Neural progenitor cell (in vitro differentiated cells): ENCODE data around the gene TMEM107. TPM values are rescaled to one million over a fixed set of nuclear protein-coding genes. Genes with fewer than 3 reads are reported as not detected.

Experiments
- DNase-seq: peaks from one replicate; pipeline ENCODE4 v3.0.0-alpha.2; 2016; ENCODE audit warnings: low spot score
- H2AFZ ChIP-seq: fragments of 200-600 bp; sonication (generic); replicated peaks from 2 replicates; pipeline ENCODE4 v1.6.1; 2016; ENCODE audit warnings: antibody characterized with exemption
- H3F3A ChIP-seq: fragments of 200-600 bp; sonication (generic); 2 replicates; pipeline ENCODE4 v1.6.1; 2016; ENCODE audit warnings: antibody characterized with exemption, low read depth
- H3K27ac ChIP-seq: fragments of 200-600 bp; sonication (generic); 2 replicates; pipeline ENCODE4 v1.5.1; 2016; ENCODE audit warnings: mild to moderate bottlenecking
- H3K27me3 ChIP-seq: fragments of 200-600 bp; sonication (generic); 2 replicates; pipeline ENCODE4 v1.6.1; 2016; ENCODE audit warnings: mild to moderate bottlenecking, moderate library complexity
- H3K36me3 ChIP-seq: fragments of 200-600 bp; sonication (generic); 2 replicates; pipeline ENCODE4 v1.5.1; 2016
- H3K4me1 ChIP-seq: fragments of 200-600 bp; sonication (generic); 2 replicates; pipeline ENCODE4 v1.6.1; 2016; ENCODE audit warnings: mixed run types
- H3K4me2 ChIP-seq: fragments of 200-600 bp; sonication (generic); 2 replicates; pipeline ENCODE4 v1.6.1; 2016
- H3K4me3 ChIP-seq: fragments of 200-600 bp; sonication (generic); 2 replicates; pipeline ENCODE4 v1.5.1; 2016
- H3K79me2 ChIP-seq: fragments of 200-600 bp; sonication (generic); 2 replicates; pipeline ENCODE4 v1.6.1; 2016; ENCODE audit warnings: low read depth
- H3K9ac ChIP-seq: fragments of 200-600 bp; sonication (generic); 2 replicates; pipeline ENCODE4 v1.6.1; 2016
- H3K9me3 ChIP-seq: fragments of 200-600 bp; sonication (generic); 2 replicates; pipeline ENCODE4 v1.5.1; 2016; ENCODE audit warnings: low read depth
- H4K20me1 ChIP-seq: fragments of 200-600 bp; sonication (generic); 2 replicates; pipeline ENCODE4 v1.6.1; 2016; ENCODE audit warnings: low read depth
- H3K27ac Mint-ChIP-seq: 3 replicates; pipeline ENCODE4 v1.8.0; 2021; ENCODE audit warnings: mixed read lengths
- H3K27me3 Mint-ChIP-seq: 2 replicates; pipeline ENCODE4 v1.8.0; 2022; ENCODE audit warnings: low read depth, mild to moderate bottlenecking, inconsistent platforms, moderate library complexity, mixed read lengths; ENCODE audit not compliant: insufficient read depth
- H3K36me3 Mint-ChIP-seq: 3 replicates; pipeline ENCODE4 v1.8.0; 2021; ENCODE audit warnings: mixed read lengths
- H3K4me1 Mint-ChIP-seq: 3 replicates; pipeline ENCODE4 v1.8.0; 2021; ENCODE audit warnings: mixed read lengths
- H3K4me3 Mint-ChIP-seq: 3 replicates; pipeline ENCODE4 v1.8.0; 2021; ENCODE audit warnings: mild to moderate bottlenecking, moderate library complexity, mixed read lengths
- H3K9me3 Mint-ChIP-seq: 3 replicates; pipeline ENCODE4 v1.8.0; 2020; ENCODE audit warnings: mixed read lengths
- EZH2 ChIP-seq: fragments of 200-600 bp; sonication (generic); IDR thresholded peaks from 2 replicates; pipeline ENCODE4 v1.6.1; 2017; ENCODE audit warnings: antibody characterized with exemption, mild to moderate bottlenecking, moderate library complexity
- EZH2phosphoT487 ChIP-seq: fragments of 200-600 bp; sonication (generic); IDR thresholded peaks from 2 replicates; pipeline ENCODE4 v1.6.1; 2017; ENCODE audit warnings: antibody characterized with exemption
- total RNA-seq: library from RNA; depleted of rRNA; stranded (reverse); fragments of >200 nt; gene quantifications from 2 replicates; pipeline ENCODE4 v1.2.3, GENCODE V29; 2015; ENCODE audit warnings: low replicate concordance
- TF ChIP-seq, protein P1 (sequence below): fragments of 200-600 bp; sonication (generic); IDR thresholded peaks from 2 replicates; pipeline ENCODE4 v1.5.1; 2017; ENCODE audit warnings: antibody characterized with exemption, mild to moderate bottlenecking

Gene TMEM107
- total RNA-seq, 1 donor from 2014 or later: 26.0 TPM

DNA sequence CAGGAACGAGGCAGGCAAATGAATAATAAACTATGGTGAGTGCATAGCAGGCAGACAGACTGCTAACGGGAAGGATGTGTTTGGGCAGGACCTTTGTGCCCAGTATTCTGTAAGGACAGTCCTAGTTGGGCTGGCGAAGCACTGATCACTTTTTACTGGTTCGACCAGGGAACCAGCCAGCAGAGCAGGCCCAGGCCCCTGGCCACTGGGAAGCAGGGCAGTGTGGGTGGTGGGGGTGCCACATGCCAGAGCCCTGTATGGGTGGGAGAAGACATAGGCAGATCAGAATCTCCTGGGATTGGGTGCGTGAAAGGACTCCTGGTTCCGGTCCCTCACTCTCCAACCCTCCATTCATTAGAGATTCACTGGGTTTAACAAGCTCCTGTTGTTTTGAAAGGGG is 9.4 kb downstream of the TMEM107 start:
- TF ChIP-seq EZH2 (no peak), EZH2phosphoT487 (no peak)
- TF ChIP-seq, protein P1, sequence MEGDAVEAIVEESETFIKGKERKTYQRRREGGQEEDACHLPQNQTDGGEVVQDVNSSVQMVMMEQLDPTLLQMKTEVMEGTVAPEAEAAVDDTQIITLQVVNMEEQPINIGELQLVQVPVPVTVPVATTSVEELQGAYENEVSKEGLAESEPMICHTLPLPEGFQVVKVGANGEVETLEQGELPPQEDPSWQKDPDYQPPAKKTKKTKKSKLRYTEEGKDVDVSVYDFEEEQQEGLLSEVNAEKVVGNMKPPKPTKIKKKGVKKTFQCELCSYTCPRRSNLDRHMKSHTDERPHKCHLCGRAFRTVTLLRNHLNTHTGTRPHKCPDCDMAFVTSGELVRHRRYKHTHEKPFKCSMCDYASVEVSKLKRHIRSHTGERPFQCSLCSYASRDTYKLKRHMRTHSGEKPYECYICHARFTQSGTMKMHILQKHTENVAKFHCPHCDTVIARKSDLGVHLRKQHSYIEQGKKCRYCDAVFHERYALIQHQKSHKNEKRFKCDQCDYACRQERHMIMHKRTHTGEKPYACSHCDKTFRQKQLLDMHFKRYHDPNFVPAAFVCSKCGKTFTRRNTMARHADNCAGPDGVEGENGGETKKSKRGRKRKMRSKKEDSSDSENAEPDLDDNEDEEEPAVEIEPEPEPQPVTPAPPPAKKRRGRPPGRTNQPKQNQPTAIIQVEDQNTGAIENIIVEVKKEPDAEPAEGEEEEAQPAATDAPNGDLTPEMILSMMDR: no peak
- Mint-ChIP-seq H3K27me3 (peaks cover 7% of the 10 kb centered on the region), H3K4me1 (peaks cover 37% of the 10 kb centered on the region), H3K27ac (peak overlapping the region; percentile 54), H3K9me3 (no peaks in the 10 kb centered on the region), H3K4me3 (no peak overlapping the region), H3K36me3 (no peaks in the 10 kb centered on the region)
- no peaks in the 10 kb centered on the region for H3K27me3 ChIP-seq
- H3K4me2 ChIP-seq: no peak overlapping the region
- H3K79me2 ChIP-seq: peaks cover 9% of the 10 kb centered on the region
- H3K27ac ChIP-seq: no peak overlapping the region
- H3K9me3 ChIP-seq: no peaks in the 10 kb centered on the region
- H3F3A ChIP-seq: peaks cover 26% of the 10 kb centered on the region
- peaks cover 20% of the 10 kb centered on the region for H3K4me1 ChIP-seq
- H4K20me1 ChIP-seq: peaks cover 5% of the 10 kb centered on the region
- no peak overlapping the region for H3K4me3 ChIP-seq
- no peak overlapping the region for H2AFZ ChIP-seq
- H3K9ac ChIP-seq: no peak overlapping the region
- H3K36me3 ChIP-seq: no peaks in the 10 kb centered on the region
- no peak for DNase-seq

DNA sequence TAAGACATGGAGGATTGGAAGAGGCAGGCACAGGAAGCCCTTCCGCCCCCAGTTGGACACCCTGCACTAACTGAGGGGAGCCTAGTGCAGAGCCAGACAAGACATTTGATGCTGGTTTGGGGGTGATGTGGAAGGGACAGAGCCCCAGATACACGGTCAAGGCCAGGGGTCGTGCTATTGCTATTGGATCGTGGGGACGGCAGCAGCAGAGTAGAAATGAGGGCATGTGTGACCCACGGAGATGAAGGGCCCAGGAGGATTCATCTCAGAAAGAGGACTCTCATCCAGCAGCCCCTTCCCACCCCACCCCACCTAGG is 11.4 kb downstream of the TMEM107 start:
- H3K9me3 ChIP-seq: no peaks in the 10 kb centered on the region
- peak overlapping the region; percentile 65 for H3K4me3 Mint-ChIP-seq
- no peak overlapping the region for H3K9ac ChIP-seq
- peaks cover 21% of the 10 kb centered on the region for H4K20me1 ChIP-seq
- H3K27me3 ChIP-seq: no peaks in the 10 kb centered on the region
- peaks cover 6% of the 10 kb centered on the region for H3K27me3 Mint-ChIP-seq
- peaks cover 23% of the 10 kb centered on the region for H3K4me1 ChIP-seq
- peaks cover 38% of the 10 kb centered on the region for H3F3A ChIP-seq
- no peak overlapping the region for H2AFZ ChIP-seq
- H3K4me2 ChIP-seq: peak overlapping the region; percentile 91
- peaks cover 19% of the 10 kb centered on the region for H3K79me2 ChIP-seq
- TF ChIP-seq EZH2phosphoT487 (no peak), EZH2 (no peak)
- TF ChIP-seq, protein P1: no peak
- H3K9me3 Mint-ChIP-seq: no peaks in the 10 kb centered on the region
- H3K36me3 ChIP-seq: peaks cover 4% of the 10 kb centered on the region
- no peak overlapping the region for H3K4me3 ChIP-seq
- H3K36me3 Mint-ChIP-seq: peaks cover 7% of the 10 kb centered on the region
- H3K27ac Mint-ChIP-seq: peak overlapping the region; percentile 83
- DNase-seq: no peak
- H3K27ac ChIP-seq: no peak overlapping the region
- H3K4me1 Mint-ChIP-seq: peaks cover 42% of the 10 kb centered on the region

DNA sequence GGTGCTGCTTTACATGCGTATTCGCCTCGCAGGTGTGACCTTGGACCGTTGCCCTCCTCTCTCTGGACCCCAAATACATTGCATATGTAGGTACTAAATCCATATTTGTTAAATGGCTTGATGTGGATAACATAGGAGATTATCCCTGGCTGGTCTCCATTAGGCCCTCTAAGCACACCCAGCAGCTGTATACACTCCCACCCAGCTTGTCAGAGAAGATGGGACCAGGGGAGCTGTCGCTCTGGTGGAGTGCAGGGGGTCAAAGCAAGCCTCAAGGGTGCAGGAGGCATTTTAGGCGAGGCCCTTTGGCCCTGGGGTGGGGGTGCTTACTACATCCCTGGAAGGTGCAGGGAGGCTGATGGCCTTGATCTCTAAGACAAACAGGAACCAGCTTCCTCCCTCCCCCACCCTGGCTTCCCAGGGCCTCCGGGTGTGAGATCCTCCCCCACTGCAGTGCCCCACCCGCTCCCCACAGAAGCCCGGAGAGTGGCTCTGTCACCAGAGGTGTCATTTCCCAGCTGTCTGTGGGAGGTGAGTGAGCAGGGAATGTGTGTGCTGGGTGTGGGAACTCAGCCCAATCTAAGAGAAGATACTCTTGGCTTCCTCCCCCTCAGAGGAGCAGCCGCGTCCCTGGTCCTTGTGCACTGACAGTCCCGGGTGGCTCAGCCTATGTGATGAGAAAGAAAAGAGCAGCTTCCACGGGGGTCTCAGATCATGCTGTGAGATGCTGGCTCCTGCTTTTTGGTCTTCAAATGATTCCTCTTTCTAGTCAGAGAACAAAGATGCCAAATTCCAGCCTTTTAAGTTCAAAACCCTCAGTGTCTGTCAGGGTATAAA is 12.0 kb downstream of the TMEM107 start:
- H2AFZ ChIP-seq: no peak overlapping the region
- H3K27me3 ChIP-seq: no peaks in the 10 kb centered on the region
- TF ChIP-seq EZH2phosphoT487 (no peak), EZH2 (no peak)
- TF ChIP-seq, protein P1: no peak
- DNase-seq: no peak
- H3K9me3 ChIP-seq: no peaks in the 10 kb centered on the region
- Mint-ChIP-seq H3K36me3 (peaks cover 7% of the 10 kb centered on the region), H3K27me3 (peaks cover 6% of the 10 kb centered on the region), H3K9me3 (no peaks in the 10 kb centered on the region), H3K4me3 (peak overlapping the region; percentile 93), H3K27ac (peak overlapping the region; percentile 83), H3K4me1 (peaks cover 45% of the 10 kb centered on the region)
- no peak overlapping the region for H3K9ac ChIP-seq
- peaks cover 4% of the 10 kb centered on the region for H3K36me3 ChIP-seq
- H3K4me3 ChIP-seq: peak overlapping the region; percentile 100
- peak overlapping the region; percentile 91 for H3K4me2 ChIP-seq
- peak overlapping the region; percentile 79 for H3K27ac ChIP-seq
- peaks cover 19% of the 10 kb centered on the region for H3K79me2 ChIP-seq
- peaks cover 23% of the 10 kb centered on the region for H3K4me1 ChIP-seq
- peaks cover 38% of the 10 kb centered on the region for H3F3A ChIP-seq
- peaks cover 27% of the 10 kb centered on the region for H4K20me1 ChIP-seq
